Esophagus muscularis mucosa (tissue), 4 donors: ENCODE data around the gene HIF1A.

Source experiments
- CTCF ChIP-seq, 3 experiments: fragments of 200-600 bp in 2 of 3; fragments of 450-650 bp in 1 of 3; sonication (generic) in 2 of 3; IDR thresholded peaks; one replicate each; pipeline ENCODE4 v1.5.1; 2017 to 2019; ENCODE audit warnings: antibody characterized with exemption in 3 of 3, mild to moderate bottlenecking in 2 of 3, moderate library complexity in 1 of 3
- EP300 ChIP-seq: sonication (generic); formaldehyde crosslinking; IDR thresholded peaks from one replicate; pipeline ENCODE4 v1.6.1; 2017; ENCODE audit warnings: antibody characterized with exemption
- POLR2A ChIP-seq: fragments of 450-650 bp; IDR thresholded peaks from one replicate; pipeline ENCODE4 v1.6.1; 2017; ENCODE audit warnings: antibody characterized with exemption, moderate library complexity, mild to moderate bottlenecking, low read depth

- TF ChIP-seq CTCF (IDR thresholded peaks at IDR 0.05) = no peak
- TF ChIP-seq POLR2A = no peak
- no peak for TF ChIP-seq EP300
These were observed 69.2 kb downstream of the HIF1A start for GRCh38 chr14:61764342-61765122.
